AG10803 (cell line): ENCODE measurements around the gene RNU7-1.

Source experiments
- DNase-seq: peaks from one replicate; pipeline ENCODE4 v3.0.0; 2010; ENCODE audit warnings: low read depth
- H3K4me3 ChIP-seq: 2 replicates; pipeline ENCODE4 v1.5.1; 2011; ENCODE audit warnings: mild to moderate bottlenecking, low read length, control low read depth
- TF ChIP-seq, protein P1 (sequence below): conservative IDR thresholded peaks from 2 replicates; pipeline ENCODE4 v1.5.1; 2011; ENCODE audit warnings: mild to moderate bottlenecking, low read length, control low read depth, inconsistent platforms

RNU7-1 gene

GRCh38 chr12:6941267-6941666 lies 2.3 kb upstream of the RNU7-1 start:
- TF ChIP-seq, protein P1, sequence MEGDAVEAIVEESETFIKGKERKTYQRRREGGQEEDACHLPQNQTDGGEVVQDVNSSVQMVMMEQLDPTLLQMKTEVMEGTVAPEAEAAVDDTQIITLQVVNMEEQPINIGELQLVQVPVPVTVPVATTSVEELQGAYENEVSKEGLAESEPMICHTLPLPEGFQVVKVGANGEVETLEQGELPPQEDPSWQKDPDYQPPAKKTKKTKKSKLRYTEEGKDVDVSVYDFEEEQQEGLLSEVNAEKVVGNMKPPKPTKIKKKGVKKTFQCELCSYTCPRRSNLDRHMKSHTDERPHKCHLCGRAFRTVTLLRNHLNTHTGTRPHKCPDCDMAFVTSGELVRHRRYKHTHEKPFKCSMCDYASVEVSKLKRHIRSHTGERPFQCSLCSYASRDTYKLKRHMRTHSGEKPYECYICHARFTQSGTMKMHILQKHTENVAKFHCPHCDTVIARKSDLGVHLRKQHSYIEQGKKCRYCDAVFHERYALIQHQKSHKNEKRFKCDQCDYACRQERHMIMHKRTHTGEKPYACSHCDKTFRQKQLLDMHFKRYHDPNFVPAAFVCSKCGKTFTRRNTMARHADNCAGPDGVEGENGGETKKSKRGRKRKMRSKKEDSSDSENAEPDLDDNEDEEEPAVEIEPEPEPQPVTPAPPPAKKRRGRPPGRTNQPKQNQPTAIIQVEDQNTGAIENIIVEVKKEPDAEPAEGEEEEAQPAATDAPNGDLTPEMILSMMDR: no peak
- no peak overlapping the region for H3K4me3 ChIP-seq
- no peak for DNase-seq

DNA sequence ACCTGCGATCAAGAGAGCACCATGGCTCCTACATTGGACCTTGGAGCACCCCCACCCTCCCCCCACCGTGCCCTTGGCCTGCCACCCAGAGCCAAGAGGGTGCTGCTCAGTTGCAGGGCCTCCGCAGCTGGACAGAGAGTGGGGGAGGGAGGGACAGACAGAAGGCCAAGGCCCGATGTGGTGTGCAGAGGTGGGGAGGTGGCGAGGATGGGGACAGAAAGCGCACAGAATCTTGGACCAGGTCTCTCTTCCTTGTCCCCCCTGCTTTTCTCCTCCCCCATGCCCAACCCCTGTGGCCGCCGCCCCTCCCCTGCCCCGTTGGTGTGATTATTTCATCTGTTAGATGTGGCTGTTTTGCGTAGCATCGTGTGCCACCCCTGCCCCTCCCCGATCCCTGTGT lies 1.8 kb upstream of the RNU7-1 start:
- no peak for DNase-seq
- TF ChIP-seq, protein P1: no peak
- H3K4me3 ChIP-seq: no peak overlapping the region

DNA sequence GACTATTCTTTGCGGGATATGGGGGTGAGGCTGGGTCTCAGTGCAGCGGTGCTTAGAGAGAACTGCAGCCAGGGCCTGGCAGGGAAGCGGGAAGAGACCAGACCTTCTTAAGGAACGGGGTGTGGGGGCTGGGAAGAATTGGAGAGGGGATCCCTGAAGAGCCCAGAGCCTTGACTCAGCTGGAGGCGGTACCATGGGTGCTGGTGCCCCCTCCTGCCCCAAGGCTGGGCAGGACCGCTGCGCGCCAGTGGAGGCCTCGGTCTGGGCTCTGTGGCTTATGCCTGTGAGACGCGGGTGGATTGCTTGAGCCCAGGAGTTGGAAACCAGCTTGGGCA lies 1.3 kb upstream of the RNU7-1 start:
- no peak overlapping the region for H3K4me3 ChIP-seq
- peak; percentile 26 for DNase-seq
- TF ChIP-seq, protein P1: no peak

DNA sequence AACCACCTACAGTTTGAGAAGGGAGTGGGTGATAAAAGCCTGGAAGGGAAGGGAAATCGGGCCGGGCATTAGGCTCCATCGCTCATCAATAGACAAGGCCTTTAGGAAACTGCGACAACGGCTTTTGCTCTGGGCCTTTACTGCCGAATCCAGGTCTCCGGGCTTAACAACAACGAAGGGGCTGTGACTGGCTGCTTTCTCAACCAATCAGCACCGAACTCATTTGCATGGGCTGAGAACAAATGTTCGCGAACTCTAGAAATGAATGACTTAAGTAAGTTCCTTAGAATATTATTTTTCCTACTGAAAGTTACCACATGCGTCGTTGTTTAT lies 261 bp upstream of the RNU7-1 start:
- TF ChIP-seq, protein P1: no peak
- H3K4me3 ChIP-seq: peak overlapping the region; percentile 88
- peak; percentile 95 for DNase-seq

DNA sequence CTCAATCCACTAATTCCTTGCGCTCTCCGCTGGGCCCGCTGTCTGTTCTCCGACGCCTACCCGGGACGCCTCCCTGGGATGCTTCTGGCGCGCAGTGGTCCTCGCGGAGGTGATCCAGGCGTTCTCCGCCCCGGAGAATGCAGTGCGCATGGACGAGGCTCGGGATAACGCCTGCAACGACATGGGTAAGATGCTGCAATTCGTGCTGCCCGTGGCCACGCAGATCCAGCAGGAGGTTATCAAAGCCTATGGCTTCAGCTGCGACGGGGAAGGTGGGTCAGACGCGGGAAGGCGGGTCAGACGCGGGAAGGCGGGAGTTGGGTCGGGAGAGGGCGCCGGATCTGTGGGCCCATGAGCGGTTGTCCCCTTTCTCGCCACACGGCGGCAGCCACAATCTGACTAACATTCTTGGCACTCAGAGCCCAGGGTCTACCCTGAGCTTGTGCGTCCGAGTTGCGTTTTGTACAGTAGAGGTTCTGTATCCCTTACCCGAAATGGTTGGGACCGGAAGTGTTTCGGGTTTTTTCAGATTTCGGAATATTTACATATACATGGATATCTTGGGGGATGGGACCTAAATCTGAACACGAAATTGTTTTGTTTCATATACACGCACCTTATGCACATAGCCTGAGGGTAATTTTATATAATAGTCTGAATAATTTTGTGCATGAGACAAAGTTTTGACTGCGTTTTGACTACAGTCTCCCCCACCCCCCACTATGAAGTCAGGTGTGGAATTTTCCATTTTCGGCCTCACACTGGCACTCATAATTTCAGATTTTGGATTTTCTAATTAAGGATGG lies 968 bp downstream of the RNU7-1 start:
- DNase-seq: peak; percentile 92
- TF ChIP-seq, protein P1: peak; percentile 84
- peak overlapping the region; percentile 88 for H3K4me3 ChIP-seq

DNA sequence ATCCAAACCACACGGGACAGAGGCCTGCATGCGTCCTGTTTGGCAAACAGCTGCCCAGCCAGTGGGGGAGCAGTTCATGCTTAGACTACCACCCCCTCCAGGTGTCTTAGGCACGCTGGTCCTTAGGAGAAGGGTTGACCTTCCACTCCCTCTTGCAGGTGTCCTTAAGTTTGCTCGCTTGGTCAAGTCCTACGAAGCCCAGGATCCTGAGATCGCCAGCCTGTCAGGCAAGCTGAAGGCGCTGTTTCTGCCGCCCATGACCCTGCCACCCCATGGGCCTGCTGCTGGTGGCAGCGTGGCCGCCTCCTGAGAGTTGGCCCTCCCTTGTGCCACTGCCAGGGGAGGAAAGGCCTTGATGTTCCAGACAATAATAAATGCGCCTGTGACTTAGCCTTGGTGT lies 2.0 kb downstream of the RNU7-1 start:
- TF ChIP-seq, protein P1: no peak
- DNase-seq: no peak
- no peak overlapping the region for H3K4me3 ChIP-seq
